Measurements from ENCODE around the gene CDAN1. TPM values are rescaled to one million over a fixed set of nuclear protein-coding genes. Genes with fewer than 3 reads are reported as not detected.

Gene CDAN1
- total RNA-seq, 3 donors from 2014 or later, result 9.2 to 22.5 (median 11.7) TPM

GRCh38 chr15:42716626-42717025 is 20.3 kb downstream of the CDAN1 start:
- ATAC-seq, result no peak

GRCh38 chr15:42716125-42716524 is 20.8 kb downstream of the CDAN1 start:
- no peaks in the 10 kb centered on the region for H3K36me3 ChIP-seq (ENCODE audit: low read depth)
- DNase-seq, result no peak

More at GRCh38 chr15:42716626-42717025, 20.3 kb downstream of the CDAN1 start:
- intact Hi-C loops (cut with DNase I, micrococcal nuclease), result no loop called here
- DNase-seq, result no peak
- Histone ChIP-seq H3K4me1 (ENCODE audit: low read depth) (no peaks in the 10 kb centered on the region), H3K9me3 (no peaks in the 10 kb centered on the region), H3K4me3 (no peak overlapping the region), H3K36me3 (ENCODE audit: low read depth) (no peaks in the 10 kb centered on the region)
- TF ChIP-seq CTCF (IDR thresholded peaks at IDR 0.05), result no peak

GRCh38 chr15:42712584-42712983 is 24.3 kb downstream of the CDAN1 start:
- no peaks in the 10 kb centered on the region for H3K36me3 ChIP-seq (ENCODE audit: low read depth)
- no peak for DNase-seq
- H3K4me3 ChIP-seq, result no peak overlapping the region
- H3K9me3 ChIP-seq, result no peaks in the 10 kb centered on the region
- no peak for ATAC-seq
- no peak for TF ChIP-seq CTCF (IDR thresholded peaks at IDR 0.05)
- intact Hi-C loops (cut with DNase I, micrococcal nuclease), result no loop called here
- no peaks in the 10 kb centered on the region for H3K4me1 ChIP-seq (ENCODE audit: low read depth)

More at GRCh38 chr15:42716125-42716524, 20.8 kb downstream of the CDAN1 start:
- no peaks in the 10 kb centered on the region for H3K4me1 ChIP-seq (ENCODE audit: low read depth)
- intact Hi-C loops (cut with DNase I, micrococcal nuclease), result no loop called here
- H3K4me3 ChIP-seq, result no peak overlapping the region
- no peak for ATAC-seq
- no peak for TF ChIP-seq CTCF (IDR thresholded peaks at IDR 0.05)
- no peaks in the 10 kb centered on the region for H3K9me3 ChIP-seq

GRCh38 chr15:42711746-42712145 is 25.2 kb downstream of the CDAN1 start:
- intact Hi-C loops (cut with DNase I, micrococcal nuclease), result no loop called here
- DNase-seq (no peak), ATAC-seq (no peak)
- no peaks in the 10 kb centered on the region for H3K9me3 ChIP-seq
- TF ChIP-seq CTCF (IDR thresholded peaks at IDR 0.05), result no peak
- no peak overlapping the region for H3K4me3 ChIP-seq
- no peaks in the 10 kb centered on the region for H3K4me1 ChIP-seq (ENCODE audit: low read depth)
- H3K36me3 ChIP-seq (ENCODE audit: low read depth), result no peaks in the 10 kb centered on the region

GRCh38 chr15:42710662-42711061 is 26.3 kb downstream of the CDAN1 start:
- no peak for TF ChIP-seq CTCF (IDR thresholded peaks at IDR 0.05)
- Histone ChIP-seq H3K9me3 (no peaks in the 10 kb centered on the region), H3K36me3 (ENCODE audit: low read depth) (no peaks in the 10 kb centered on the region), H3K4me3 (no peak overlapping the region), H3K4me1 (ENCODE audit: low read depth) (no peaks in the 10 kb centered on the region)
- intact Hi-C loops (cut with DNase I, micrococcal nuclease), result no loop called here
- ATAC-seq (no peak), DNase-seq (no peak)
